HG03521 (cell line): ENCODE measurements around the gene RXFP1.
A peak's percentile ranks its signal among the peaks of the same experiment; 100 is the strongest.
"Not testable (repeated sequence)": the region's sequence is repeated elsewhere in the genome, so short reads cannot be mapped to it uniquely, and the experiment has no call there.

Experiments
- ATAC-seq: cut with Tn5 transposase; IDR thresholded peaks from one replicate; pipeline ENCODE4 v1.9.1; 2021; ENCODE audit warnings: mild to moderate bottlenecking, moderate library complexity; ENCODE audit not compliant: unreplicated experiment

The RXFP1 gene

GRCh38 chr4:158606969-158607368, 85.3 kb downstream of the RXFP1 start:
- ATAC-seq: no peak

GRCh38 chr4:158609116-158609515, 87.4 kb downstream of the RXFP1 start:
- ATAC-seq: no peak

GRCh38 chr4:158610790-158611189, 89.1 kb downstream of the RXFP1 start:
- ATAC-seq: peak; percentile 86

- ATAC-seq: no peak
Measured at GRCh38 chr4:158613046-158613445, 91.4 kb downstream of the RXFP1 start.

GRCh38 chr4:158617956-158618355, 96.3 kb downstream of the RXFP1 start:
- ATAC-seq: no peak

- no peak for ATAC-seq
Measured at GRCh38 chr4:158621729-158622128, 100.0 kb downstream of the RXFP1 start.

- ATAC-seq: no peak
Measured at GRCh38 chr4:158622251-158622650, 100.6 kb downstream of the RXFP1 start.

- peak; percentile 93 for ATAC-seq
Measured at GRCh38 chr4:158624889-158625478, 103.3 kb downstream of the RXFP1 start.

GRCh38 chr4:158625544-158625943, 103.9 kb downstream of the RXFP1 start:
- ATAC-seq: no peak

GRCh38 chr4:158630893-158631292, 109.2 kb downstream of the RXFP1 start:
- ATAC-seq: no peak

GRCh38 chr4:158636619-158637018, 114.9 kb downstream of the RXFP1 start:
- no peak for ATAC-seq

GRCh38 chr4:158644356-158644755, 122.7 kb downstream of the RXFP1 start:
- ATAC-seq: no peak

GRCh38 chr4:158644760-158645159, 123.1 kb downstream of the RXFP1 start:
- ATAC-seq: no peak

GRCh38 chr4:158649111-158649680, 127.5 kb downstream of the RXFP1 start:
- no peak for ATAC-seq

GRCh38 chr4:158652920-158653319, 131.2 kb downstream of the RXFP1 start:
- no peak for ATAC-seq

- no peak for ATAC-seq
Measured at GRCh38 chr4:158656439-158656838, 134.8 kb downstream of the RXFP1 start.

- no peak for ATAC-seq
Measured at GRCh38 chr4:158657291-158657690, 135.6 kb downstream of the RXFP1 start.

- not testable (repeated sequence) for ATAC-seq
Measured at GRCh38 chr4:158663255-158663654, 141.6 kb downstream of the RXFP1 start.

- ATAC-seq: not testable (repeated sequence)
Measured at GRCh38 chr4:158663707-158664625, 142.3 kb downstream of the RXFP1 start.

GRCh38 chr4:158664806-158665205, 143.1 kb downstream of the RXFP1 start:
- ATAC-seq: no peak

GRCh38 chr4:158666892-158667291, 145.2 kb downstream of the RXFP1 start:
- ATAC-seq: no peak

GRCh38 chr4:158667651-158668198, 146.0 kb downstream of the RXFP1 start:
- no peak for ATAC-seq
